Activated B cell treated with CpG ODN at 0.5 μM for 24 hours (primary cell): ENCODE data around the gene ATG16L2. TPM values are rescaled to one million over a fixed set of nuclear protein-coding genes. Genes with fewer than 3 reads are reported as not detected.
"Not testable (repeated sequence)": the region's sequence is repeated elsewhere in the genome, so short reads cannot be mapped to it uniquely, and the experiment has no call there.

Source experiments
- ATAC-seq: fragments of 200-7000 bp; cut with Tn5 transposase; one replicate; pipeline ENCODE4 v1.10.0; 2021; ENCODE audit warnings: low read depth, mild to moderate bottlenecking, moderate library complexity
- CTCF ChIA-PET: fragments of 350-600 bp; sonication (Branson Sonifier 250); formaldehyde crosslinking; loops from one replicate; lab custom pipeline; 2021; ENCODE audit warnings: antibody characterized with exemption; lab: Charles Lee
- POLR2A ChIA-PET: fragments of 350-600 bp; sonication (Branson Sonifier 250); formaldehyde crosslinking; loops from one replicate; lab custom pipeline; 2021; ENCODE audit warnings: antibody characterized with exemption; lab: Charles Lee
- DNase-seq: peaks from one replicate; pipeline ENCODE4 v3.0.0; 2022
- H3K27ac Mint-ChIP-seq: one replicate; pipeline ENCODE4 v1.8.0; 2020; ENCODE audit warnings: mixed read lengths
- H3K27me3 Mint-ChIP-seq: one replicate; pipeline ENCODE4 v1.8.0; 2021; ENCODE audit warnings: mixed read lengths
- H3K36me3 Mint-ChIP-seq: one replicate; pipeline ENCODE4 v1.8.0; 2021; ENCODE audit warnings: low read depth, mixed read lengths
- H3K4me1 Mint-ChIP-seq: one replicate; pipeline ENCODE4 v1.8.0; 2021; ENCODE audit warnings: mixed read lengths
- H3K4me3 Mint-ChIP-seq: one replicate; pipeline ENCODE4 v1.8.0; 2020; ENCODE audit warnings: mild to moderate bottlenecking, mixed read lengths
- H3K9me3 Mint-ChIP-seq: one replicate; pipeline ENCODE4 v1.8.0; 2020; ENCODE audit warnings: mixed read lengths
- CTCF ChIP-seq: fragments of 200-600 bp; IDR thresholded peaks from one replicate; pipeline ENCODE4 v1.8.0; 2022; ENCODE audit warnings: antibody characterized with exemption, mild to moderate bottlenecking
- intact Hi-C: fragments of 100-400 bp; cut with micrococcal nuclease; formaldehyde crosslinking; loops from one replicate; pipeline ENCODE4 v1.15.1; 2024
- total RNA-seq: library from RNA; stranded (reverse); gene quantifications from 2 replicates; pipeline ENCODE4 v1.2.3, GENCODE V29; 2022

The ATG16L2 gene
- total RNA-seq, 1 donor from 2014 or later, result 96.7 TPM

DNA sequence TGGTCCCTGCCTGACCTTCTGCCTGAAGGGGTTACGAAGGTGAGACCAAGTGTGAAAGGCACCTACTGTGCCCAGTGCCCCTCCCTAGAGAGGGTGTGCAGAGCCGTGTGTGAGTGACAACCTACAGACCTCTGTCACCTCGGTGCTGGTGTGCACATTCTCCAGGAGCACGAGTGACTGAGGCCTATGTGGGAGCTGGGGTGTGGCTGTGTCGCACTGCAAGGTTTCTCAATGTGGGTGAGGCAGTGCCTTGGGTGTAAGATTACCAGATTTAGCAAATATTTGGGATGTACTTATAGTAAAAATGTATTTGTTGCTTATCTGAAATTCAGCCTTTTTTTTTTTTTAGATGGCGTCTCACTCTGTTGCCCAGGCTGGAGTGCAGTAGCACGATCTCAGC is 26.0 kb upstream of the ATG16L2 start:
- H3K4me3 Mint-ChIP-seq, result no peak overlapping the region
- ChIA-PET CTCF (interaction anchor here (2.0 to 3.3 kb wide), 2 partner anchors 27 to 63 kb away, joined by 6 to 21 read pairs; no protein-coding TSS in a partner anchor), POLR2A (interaction anchor here (0.6 to 3.3 kb wide), 8 partner anchors 24 to 66 kb away, joined by 3 to 28 read pairs (median 5); no protein-coding TSS in a partner anchor)
- H3K27me3 Mint-ChIP-seq, result no peaks in the 10 kb centered on the region
- ATAC-seq (no peak), DNase-seq (no peak)
- H3K9me3 Mint-ChIP-seq, result no peaks in the 10 kb centered on the region
- peaks cover 42% of the 10 kb centered on the region for H3K4me1 Mint-ChIP-seq
- H3K27ac Mint-ChIP-seq, result peak overlapping the region; percentile 90
- H3K36me3 Mint-ChIP-seq, result no peaks in the 10 kb centered on the region
- intact Hi-C loops, result no loop called here
- TF ChIP-seq CTCF, result no peak

- Mint-ChIP-seq H3K27ac (no peak overlapping the region), H3K36me3 (peaks cover 2% of the 10 kb centered on the region), H3K9me3 (no peaks in the 10 kb centered on the region), H3K4me1 (peaks cover 53% of the 10 kb centered on the region), H3K4me3 (no peak overlapping the region), H3K27me3 (no peaks in the 10 kb centered on the region)
- TF ChIP-seq CTCF, result no peak
- ATAC-seq (no peak), DNase-seq (no peak)
- ChIA-PET CTCF (interaction anchor here (1.0 to 1.4 kb wide), 2 partner anchors 49 to 64 kb away, joined by 5 to 7 read pairs; no protein-coding TSS in a partner anchor), POLR2A (no interaction called here)
- intact Hi-C loops, result no loop called here
Measured at GRCh38 chr11:72789493-72790131, 24.6 kb upstream of the ATG16L2 start.

GRCh38 chr11:72791228-72791627 is 23.0 kb upstream of the ATG16L2 start:
- CTCF ChIA-PET, intact Hi-C loops, H3K27me3 Mint-ChIP-seq, DNase-seq, POLR2A ChIA-PET, H3K9me3 Mint-ChIP-seq, ATAC-seq, H3K27ac Mint-ChIP-seq, H3K4me3 Mint-ChIP-seq, H3K36me3 Mint-ChIP-seq: not testable (repeated sequence)
- peaks cover 55% of the 10 kb centered on the region for H3K4me1 Mint-ChIP-seq

GRCh38 chr11:72792437-72793021 is 21.7 kb upstream of the ATG16L2 start:
- DNase-seq, result no peak
- H3K27ac Mint-ChIP-seq, result peak overlapping the region; percentile 100
- no peaks in the 10 kb centered on the region for H3K27me3 Mint-ChIP-seq
- ATAC-seq, result no peak
- H3K9me3 Mint-ChIP-seq, result no peaks in the 10 kb centered on the region
- ChIA-PET CTCF (interaction anchor here (0.8 to 3.7 kb wide), 11 partner anchors 10 to 111 kb away, joined by 3 to 144 read pairs (median 6); no protein-coding TSS in a partner anchor), POLR2A (interaction anchor here (0.6 to 3.5 kb wide), 12 partner anchors 11 to 70 kb away, joined by 3 to 57 read pairs (median 10); partner anchors contain the start of gene ATG16L2)
- intact Hi-C loops, result loop anchor here (1.0 kb wide), 6 partner anchors 11 to 109 kb away; partner anchors contain the start of gene ARAP1
- H3K4me3 Mint-ChIP-seq, result peak overlapping the region; percentile 99
- TF ChIP-seq CTCF, result no peak
- peaks cover 2% of the 10 kb centered on the region for H3K36me3 Mint-ChIP-seq
- H3K4me1 Mint-ChIP-seq, result peaks cover 42% of the 10 kb centered on the region

DNA sequence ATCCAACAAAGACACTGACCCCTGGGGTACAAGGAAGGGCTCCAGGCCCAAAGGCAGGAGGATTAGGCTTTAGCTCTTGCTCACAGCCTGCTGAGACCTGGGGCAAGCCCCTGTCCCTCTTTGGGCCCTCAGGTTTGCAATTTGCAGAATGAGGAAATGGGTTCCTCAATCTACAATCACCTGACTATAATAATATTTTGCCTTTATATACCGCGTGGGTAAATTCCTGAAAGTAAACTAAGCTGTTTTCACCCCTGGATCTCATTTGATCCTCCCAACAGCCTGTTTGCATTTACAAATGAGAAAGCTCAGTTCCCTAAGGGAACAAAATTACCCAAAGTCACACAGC is 21.2 kb upstream of the ATG16L2 start:
- Mint-ChIP-seq H3K9me3 (no peaks in the 10 kb centered on the region), H3K4me1 (peaks cover 37% of the 10 kb centered on the region), H3K36me3 (peaks cover 2% of the 10 kb centered on the region), H3K27ac (peak overlapping the region; percentile 100), H3K4me3 (peak overlapping the region; percentile 99), H3K27me3 (no peaks in the 10 kb centered on the region)
- ChIA-PET POLR2A (interaction anchor here (0.6 to 3.5 kb wide), 13 partner anchors 11 to 71 kb away, joined by 3 to 57 read pairs (median 9); partner anchors contain the start of gene ATG16L2), CTCF (interaction anchor here (0.8 to 3.7 kb wide), 10 partner anchors 11 to 112 kb away, joined by 3 to 144 read pairs (median 6); no protein-coding TSS in a partner anchor)
- intact Hi-C loops, result loop anchor here (1.0 kb wide), 6 partner anchors 12 to 110 kb away; partner anchors contain the start of gene ARAP1
- ATAC-seq (no peak), DNase-seq (no peak)
- no peak for TF ChIP-seq CTCF
